Mononuclear cell (primary cell): ENCODE data around the gene WNK1. TPM values are rescaled to one million over a fixed set of nuclear protein-coding genes. Genes with fewer than 3 reads are reported as not detected.

Experiments used
- H3K27me3 ChIP-seq: 2 replicates; pipeline ENCODE4 v1.6.0; 2011; ENCODE audit warnings: low read length, control low read depth; ENCODE audit not compliant: insufficient read depth
- H3K4me1 ChIP-seq: 2 replicates; pipeline ENCODE4 v1.5.1; 2011; ENCODE audit warnings: mild to moderate bottlenecking, low read length, control low read depth; ENCODE audit not compliant: insufficient read depth
- H3K4me3 ChIP-seq: 2 replicates; pipeline ENCODE4 v1.5.1; 2011; ENCODE audit warnings: mild to moderate bottlenecking, low read length, moderate library complexity
- H3K9me3 ChIP-seq: 2 replicates; pipeline ENCODE4 v1.5.1; 2011; ENCODE audit warnings: low read depth, mild to moderate bottlenecking, control low read depth, low read length
- total RNA-seq: library from RNA; depleted of rRNA; stranded (reverse); fragments of >200 nt; gene quantifications from one replicate; pipeline ENCODE4 v1.2.3, GENCODE V29; 2012

Gene WNK1
- total RNA-seq, 1 donor, result 94.1 TPM

DNA sequence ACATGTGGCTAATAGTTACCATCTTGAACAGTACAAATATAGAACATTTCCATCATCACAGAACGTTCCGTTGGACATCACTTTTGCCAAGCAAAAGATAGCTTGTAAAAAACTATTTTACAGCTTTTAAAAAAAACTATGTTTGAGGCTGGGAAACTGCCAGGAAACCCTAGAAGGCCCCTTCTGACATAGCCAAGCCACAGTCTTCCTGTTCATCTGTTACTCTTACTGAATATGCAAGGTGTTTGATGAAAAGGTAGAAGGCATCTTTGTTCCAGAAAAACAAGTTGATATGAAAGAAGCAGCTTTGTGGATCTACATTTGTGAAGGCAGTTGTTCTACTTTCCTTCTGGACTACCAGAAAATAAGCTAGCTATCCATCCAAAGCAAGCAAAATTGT is 23.6 kb upstream of the WNK1 start:
- Histone ChIP-seq H3K4me3 (no peak overlapping the region), H3K4me1 (peaks cover 27% of the 10 kb centered on the region), H3K9me3 (no peaks in the 10 kb centered on the region), H3K27me3 (no peaks in the 10 kb centered on the region)

DNA sequence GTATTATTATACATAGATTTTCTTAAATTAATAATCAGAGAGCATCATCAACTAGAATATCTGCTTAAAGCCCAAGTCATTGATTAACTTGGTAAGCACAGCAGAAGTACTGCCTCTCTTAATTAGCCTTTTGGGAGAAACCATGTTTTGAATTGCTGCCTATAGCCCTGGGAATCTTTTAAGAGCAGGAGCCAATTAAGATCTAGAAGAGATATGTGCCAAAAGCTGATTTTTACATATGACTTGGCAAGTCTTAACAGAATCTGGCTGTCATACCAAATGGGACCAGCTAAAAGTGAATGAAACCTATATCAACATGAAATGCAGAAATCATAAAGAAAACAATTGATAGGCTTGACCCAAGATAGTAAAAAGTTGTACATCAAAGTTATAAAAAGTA is 23.2 kb upstream of the WNK1 start:
- no peaks in the 10 kb centered on the region for H3K9me3 ChIP-seq
- H3K4me1 ChIP-seq, result peaks cover 22% of the 10 kb centered on the region
- H3K4me3 ChIP-seq, result no peak overlapping the region
- H3K27me3 ChIP-seq, result no peaks in the 10 kb centered on the region

DNA sequence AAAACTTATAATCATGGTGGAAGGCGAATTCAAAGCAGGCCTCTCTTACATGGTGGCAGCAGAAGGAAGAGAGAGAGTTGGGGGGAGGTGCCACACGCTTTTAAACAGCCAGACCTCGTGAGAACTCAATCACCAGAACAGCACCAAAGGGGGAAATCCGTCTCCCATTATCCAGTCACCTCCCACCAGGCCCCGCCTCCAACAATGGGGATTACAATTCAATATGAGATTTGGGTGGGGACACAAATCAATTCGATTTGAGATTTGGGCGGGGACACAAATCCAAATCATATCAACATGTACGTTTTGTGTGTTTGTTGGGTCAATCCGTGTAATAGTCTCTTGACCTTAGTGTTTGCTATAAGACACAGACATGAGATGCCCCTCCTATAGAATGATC is 21.8 kb upstream of the WNK1 start:
- Histone ChIP-seq H3K4me1 (peaks cover 12% of the 10 kb centered on the region), H3K4me3 (no peak overlapping the region), H3K9me3 (no peaks in the 10 kb centered on the region), H3K27me3 (no peaks in the 10 kb centered on the region)

- Histone ChIP-seq H3K9me3 (no peaks in the 10 kb centered on the region), H3K4me3 (no peak overlapping the region), H3K4me1 (no peaks in the 10 kb centered on the region), H3K27me3 (no peaks in the 10 kb centered on the region)
Measured at GRCh38 chr12:737122-737739, 15.1 kb upstream of the WNK1 start.

DNA sequence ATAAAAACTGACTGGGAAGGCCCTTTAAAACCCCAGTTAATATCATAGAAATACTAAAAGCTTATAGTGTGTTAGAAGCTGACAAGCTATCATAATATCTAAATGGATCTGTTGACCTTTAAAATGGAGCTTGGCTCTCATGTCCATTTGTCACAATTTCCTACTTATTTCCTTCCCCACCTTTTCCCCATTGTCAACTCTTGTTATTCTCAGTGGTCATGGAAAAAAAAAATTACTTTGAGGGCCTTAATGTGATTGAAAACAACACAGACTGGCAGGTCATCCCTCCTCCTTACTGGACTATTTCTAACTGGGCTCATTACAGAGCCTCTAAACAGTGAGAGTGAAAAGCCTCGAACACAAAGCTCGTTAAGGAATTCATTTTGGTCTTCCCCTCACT is 13.7 kb upstream of the WNK1 start:
- Histone ChIP-seq H3K4me1 (no peaks in the 10 kb centered on the region), H3K4me3 (no peak overlapping the region), H3K27me3 (no peaks in the 10 kb centered on the region), H3K9me3 (no peaks in the 10 kb centered on the region)

GRCh38 chr12:739349-739748 is 13.0 kb upstream of the WNK1 start:
- no peaks in the 10 kb centered on the region for H3K9me3 ChIP-seq
- no peak overlapping the region for H3K4me3 ChIP-seq
- no peaks in the 10 kb centered on the region for H3K4me1 ChIP-seq
- no peaks in the 10 kb centered on the region for H3K27me3 ChIP-seq

- no peaks in the 10 kb centered on the region for H3K27me3 ChIP-seq
- H3K4me3 ChIP-seq, result no peak overlapping the region
- no peaks in the 10 kb centered on the region for H3K4me1 ChIP-seq
- H3K9me3 ChIP-seq, result no peaks in the 10 kb centered on the region
Measured at GRCh38 chr12:740921-741320, 11.5 kb upstream of the WNK1 start.

GRCh38 chr12:749751-750270 is 2.6 kb upstream of the WNK1 start:
- Histone ChIP-seq H3K4me3 (no peak overlapping the region), H3K4me1 (peaks cover 15% of the 10 kb centered on the region), H3K9me3 (no peaks in the 10 kb centered on the region), H3K27me3 (no peaks in the 10 kb centered on the region)

GRCh38 chr12:750366-751191 is 1.8 kb upstream of the WNK1 start:
- Histone ChIP-seq H3K4me3 (peak overlapping the region; percentile 71), H3K4me1 (peaks cover 16% of the 10 kb centered on the region), H3K27me3 (no peaks in the 10 kb centered on the region), H3K9me3 (no peaks in the 10 kb centered on the region)

GRCh38 chr12:751192-751998 is 984 bp upstream of the WNK1 start:
- H3K4me1 ChIP-seq, result peaks cover 22% of the 10 kb centered on the region
- H3K4me3 ChIP-seq, result peak overlapping the region; percentile 71
- H3K27me3 ChIP-seq, result no peaks in the 10 kb centered on the region
- H3K9me3 ChIP-seq, result no peaks in the 10 kb centered on the region

- Histone ChIP-seq H3K9me3 (no peaks in the 10 kb centered on the region), H3K4me3 (peak overlapping the region; percentile 71), H3K4me1 (peaks cover 36% of the 10 kb centered on the region), H3K27me3 (no peaks in the 10 kb centered on the region)
Measured at GRCh38 chr12:752695-753610, 574 bp downstream of the WNK1 start.

DNA sequence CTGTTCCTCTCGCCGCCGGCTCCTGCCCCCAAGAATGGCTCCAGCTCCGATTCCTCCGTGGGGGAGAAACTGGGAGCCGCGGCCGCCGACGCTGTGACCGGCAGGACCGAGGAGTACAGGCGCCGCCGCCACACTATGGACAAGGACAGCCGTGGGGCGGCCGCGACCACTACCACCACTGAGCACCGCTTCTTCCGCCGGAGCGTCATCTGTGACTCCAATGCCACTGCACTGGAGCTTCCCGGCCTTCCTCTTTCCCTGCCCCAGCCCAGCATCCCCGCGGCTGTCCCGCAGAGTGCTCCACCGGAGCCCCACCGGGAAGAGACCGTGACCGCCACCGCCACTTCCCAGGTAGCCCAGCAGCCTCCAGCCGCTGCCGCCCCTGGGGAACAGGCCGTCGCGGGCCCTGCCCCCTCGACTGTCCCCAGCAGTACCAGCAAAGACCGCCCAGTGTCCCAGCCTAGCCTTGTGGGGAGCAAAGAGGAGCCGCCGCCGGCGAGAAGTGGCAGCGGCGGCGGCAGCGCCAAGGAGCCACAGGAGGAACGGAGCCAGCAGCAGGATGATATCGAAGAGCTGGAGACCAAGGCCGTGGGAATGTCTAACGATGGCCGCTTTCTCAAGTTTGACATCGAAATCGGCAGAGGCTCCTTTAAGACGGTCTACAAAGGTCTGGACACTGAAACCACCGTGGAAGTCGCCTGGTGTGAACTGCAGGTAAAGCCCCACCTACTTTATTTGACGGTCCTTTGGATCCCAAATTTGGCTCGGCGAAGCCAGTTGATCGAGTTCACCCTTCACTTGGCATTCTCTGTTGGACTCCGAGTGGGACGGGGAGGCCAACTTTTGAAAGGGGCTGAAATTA is 1.5 kb downstream of the WNK1 start:
- H3K4me1 ChIP-seq, result peaks cover 39% of the 10 kb centered on the region
- no peaks in the 10 kb centered on the region for H3K9me3 ChIP-seq
- H3K27me3 ChIP-seq, result no peaks in the 10 kb centered on the region
- H3K4me3 ChIP-seq, result peak overlapping the region; percentile 71

DNA sequence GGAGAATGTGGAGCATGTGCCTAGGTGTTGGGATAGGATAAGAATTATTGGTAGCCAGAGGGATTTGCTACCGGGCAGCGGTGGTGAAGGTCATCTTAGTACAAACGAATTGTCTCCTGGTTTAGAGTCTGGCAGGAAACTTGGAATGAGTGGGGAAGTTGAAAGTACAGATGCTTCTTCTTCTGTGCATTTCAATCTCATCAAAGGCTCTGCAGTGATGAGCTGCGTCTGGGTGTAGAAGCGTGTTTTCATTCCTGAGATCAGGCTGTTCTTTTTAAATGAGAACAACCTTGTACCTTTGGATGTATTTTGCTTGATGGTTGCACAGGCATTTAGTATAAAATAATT is 2.1 kb downstream of the WNK1 start:
- Histone ChIP-seq H3K4me3 (peak overlapping the region; percentile 71), H3K4me1 (peaks cover 39% of the 10 kb centered on the region), H3K27me3 (no peaks in the 10 kb centered on the region), H3K9me3 (no peaks in the 10 kb centered on the region)
